EL (cell line): ENCODE results near the gene EIF5A2.
A peak's percentile ranks its signal among the peaks of the same experiment; 100 is the strongest.

ENCODE experiments used
- DNase-seq: peaks from one replicate; pipeline ENCODE4 v3.0.0-alpha.2; 2016

Gene EIF5A2

GRCh38 chr3:170848292-170848917, 60.0 kb downstream of the EIF5A2 start:
- DNase-seq = peak; percentile 25

GRCh38 chr3:170844377-170844776, 64.1 kb downstream of the EIF5A2 start:
- no peak for DNase-seq

DNA sequence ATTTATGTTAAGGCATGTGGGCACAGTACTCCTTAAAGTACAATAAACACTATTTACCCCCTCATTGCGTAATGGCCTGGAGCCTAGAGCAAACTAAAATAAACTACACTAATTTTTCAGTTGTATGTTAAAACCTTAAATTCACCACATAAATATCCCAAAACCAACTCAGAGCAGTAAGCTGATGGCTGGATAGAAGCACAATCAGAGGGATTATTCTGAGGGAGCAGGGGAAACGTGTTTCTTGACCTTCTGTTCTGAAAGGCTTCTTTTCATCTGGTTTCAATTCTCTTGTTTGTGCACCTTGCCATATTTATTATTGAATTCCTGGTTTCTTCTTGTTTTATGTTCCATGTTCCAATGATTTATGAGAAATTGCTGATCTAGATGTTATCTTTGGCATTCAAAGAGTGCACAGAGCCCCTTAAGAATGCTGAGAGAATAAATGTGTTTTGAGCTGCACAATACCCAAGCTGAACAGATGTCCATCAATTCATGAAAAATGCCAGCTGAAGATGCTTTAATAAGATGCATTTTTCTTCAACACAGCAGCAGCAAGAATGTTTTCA, 68.1 kb downstream of the EIF5A2 start:
- DNase-seq = peak; percentile 18

GRCh38 chr3:170839518-170840100, 68.8 kb downstream of the EIF5A2 start:
- no peak for DNase-seq
